Lung (tissue), 12 donors: ENCODE data around the gene RIN3. TPM values are rescaled to one million over a fixed set of nuclear protein-coding genes. Genes with fewer than 3 reads are reported as not detected.
A peak's percentile ranks its signal among the peaks of the same experiment; 100 is the strongest.

Experiments used
- ATAC-seq: fragments of 200-7000 bp; cut with Tn5 transposase; one replicate; pipeline ENCODE4 v1.9.1; 2020; ENCODE audit warnings: moderate number of reproducible peaks; ENCODE audit not compliant: insufficient read depth, low FRiP score
- DNase-seq, 3 donors: peaks; one replicate each; pipeline ENCODE4 v3.0.0-alpha.2; 2013 to 2017
- H3K27ac ChIP-seq, 2 donors: one replicate each; pipeline ENCODE4 v1.5.1; 2013; ENCODE audit warnings: mild to moderate bottlenecking in 2 of 2, moderate library complexity in 2 of 2, control low read depth in 1 of 2, inconsistent platforms in 1 of 2, low read depth in 1 of 2, low read length in 1 of 2
- H3K27me3 ChIP-seq, 3 donors: one replicate each; pipeline ENCODE4 v1.5.1; 2013; ENCODE audit warnings: low read length in 2 of 3; ENCODE audit not compliant: control insufficient read depth in 3 of 3, insufficient read depth in 3 of 3
- H3K36me3 ChIP-seq, 4 donors: one replicate each; pipeline ENCODE4 v1.5.1; 2013; ENCODE audit warnings: low read length in 4 of 4, mild to moderate bottlenecking in 1 of 4, moderate library complexity in 1 of 4; ENCODE audit not compliant: control insufficient read depth in 4 of 4, insufficient read depth in 4 of 4
- H3K4me1 ChIP-seq, 5 donors: one replicate each; pipeline ENCODE4 v1.5.1; 2013; ENCODE audit warnings: low read length in 5 of 5, mild to moderate bottlenecking in 2 of 5, moderate library complexity in 1 of 5; ENCODE audit not compliant: control insufficient read depth in 5 of 5, insufficient read depth in 5 of 5
- H3K4me3 ChIP-seq: one replicate; pipeline ENCODE4 v1.5.1; 2013; ENCODE audit warnings: mild to moderate bottlenecking, control low read depth, moderate library complexity
- H3K9ac ChIP-seq, 2 donors: one replicate each; pipeline ENCODE4 v1.5.1; 2013; ENCODE audit warnings: low read length in 2 of 2, control low read depth in 1 of 2; ENCODE audit not compliant: insufficient read depth in 1 of 2
- H3K9me3 ChIP-seq, 4 donors: one replicate each; pipeline ENCODE4 v1.5.1; 2013; ENCODE audit warnings: low read length in 3 of 4, mild to moderate bottlenecking in 1 of 4, moderate library complexity in 1 of 4; ENCODE audit not compliant: control insufficient read depth in 4 of 4, insufficient read depth in 3 of 4
- WGBS, 2 donors: extraction: QIAGEN DNeasy Blood & Tissue Kit; methylation state at CpG; one replicate each; pipeline ENCODE4 v1.1.7; 2013; 5-methylcytosine and 5-hydroxymethylcytosine counted together
- polyA plus RNA-seq, 2 donors: library from polyadenylated mRNA; stranded (reverse); fragments of 200-250 nt; gene quantifications; one replicate each; pipeline ENCODE4 v1.2.1, GENCODE V29; 2013
- total RNA-seq, 2 donors: library from RNA; depleted of rRNA in 1 of 2; stranded (reverse); fragments of >200 nt in 1 of 2; gene quantifications; one replicate each; pipeline ENCODE4 v1.2.1, GENCODE V29; 2014 to 2021
- TF ChIP-seq, protein P1 (sequence below): IDR thresholded peaks from 2 replicates; pipeline ENCODE4 v1.5.1; 2012; ENCODE audit warnings: mild to moderate bottlenecking; ENCODE audit errors: control extremely low read depth, extremely low read depth
- donor health status: control.
- donor health status: control.
- donor health status: Bipolar disorder and iron deficiency.
- donor health status: healthy.
- donor health status: DM: yes; HTN: yes; CAD: no.

RIN3 gene
- total and polyA plus RNA-seq, 4 donors: 19.3 to 55.5 (median 40.2) TPM

DNA sequence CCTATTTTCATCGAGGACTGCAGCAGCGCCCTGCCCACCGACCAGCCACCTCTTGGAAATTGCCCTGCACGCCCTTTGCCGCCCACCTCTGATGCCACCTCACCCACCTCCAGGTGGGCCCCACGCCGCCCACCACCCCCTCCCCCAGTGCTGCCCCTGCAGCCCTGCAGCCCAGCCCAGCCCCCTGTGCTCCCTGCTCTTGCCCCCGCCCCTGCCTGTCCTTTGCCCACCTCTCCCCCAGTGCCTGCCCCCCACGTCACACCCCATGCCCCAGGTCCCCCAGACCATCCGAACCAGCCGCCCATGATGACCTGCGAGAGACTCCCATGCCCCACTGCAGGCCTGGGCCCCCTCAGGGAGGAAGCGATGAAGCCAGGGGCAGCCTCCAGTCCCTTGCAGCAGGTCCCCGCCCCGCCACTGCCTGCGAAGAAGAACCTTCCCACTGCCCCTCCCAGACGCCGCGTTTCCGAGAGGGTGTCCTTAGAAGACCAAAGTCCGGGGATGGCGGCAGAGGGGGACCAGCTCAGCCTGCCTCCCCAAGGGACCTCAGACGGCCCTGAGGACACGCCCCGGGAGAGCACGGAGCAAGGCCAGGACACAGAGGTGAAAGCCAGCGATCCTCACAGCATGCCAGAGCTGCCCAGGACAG is 138.3 kb downstream of the RIN3 start:
- Histone ChIP-seq H3K9ac (no peak overlapping the region), H3K9me3 (no peaks in the 10 kb centered on the region), H3K4me1 (peaks cover 0 to 34% (median 7%) of the 10 kb centered on the region in 5 donors), H3K27me3 (no peaks in the 10 kb centered on the region), H3K4me3 (no peak overlapping the region), H3K36me3 (peaks cover 0 to 10% (median 5%) of the 10 kb centered on the region in 4 donors), H3K27ac (peak overlapping the region in 1 of 2 donors; percentile 90)
- WGBS, 2 donors: 30 to 71% methylated on average over 26 to 27 of the region's 27 CpGs
- no peak for DNase-seq
- no peak for ATAC-seq
- TF ChIP-seq, protein P1, sequence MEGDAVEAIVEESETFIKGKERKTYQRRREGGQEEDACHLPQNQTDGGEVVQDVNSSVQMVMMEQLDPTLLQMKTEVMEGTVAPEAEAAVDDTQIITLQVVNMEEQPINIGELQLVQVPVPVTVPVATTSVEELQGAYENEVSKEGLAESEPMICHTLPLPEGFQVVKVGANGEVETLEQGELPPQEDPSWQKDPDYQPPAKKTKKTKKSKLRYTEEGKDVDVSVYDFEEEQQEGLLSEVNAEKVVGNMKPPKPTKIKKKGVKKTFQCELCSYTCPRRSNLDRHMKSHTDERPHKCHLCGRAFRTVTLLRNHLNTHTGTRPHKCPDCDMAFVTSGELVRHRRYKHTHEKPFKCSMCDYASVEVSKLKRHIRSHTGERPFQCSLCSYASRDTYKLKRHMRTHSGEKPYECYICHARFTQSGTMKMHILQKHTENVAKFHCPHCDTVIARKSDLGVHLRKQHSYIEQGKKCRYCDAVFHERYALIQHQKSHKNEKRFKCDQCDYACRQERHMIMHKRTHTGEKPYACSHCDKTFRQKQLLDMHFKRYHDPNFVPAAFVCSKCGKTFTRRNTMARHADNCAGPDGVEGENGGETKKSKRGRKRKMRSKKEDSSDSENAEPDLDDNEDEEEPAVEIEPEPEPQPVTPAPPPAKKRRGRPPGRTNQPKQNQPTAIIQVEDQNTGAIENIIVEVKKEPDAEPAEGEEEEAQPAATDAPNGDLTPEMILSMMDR: no peak

DNA sequence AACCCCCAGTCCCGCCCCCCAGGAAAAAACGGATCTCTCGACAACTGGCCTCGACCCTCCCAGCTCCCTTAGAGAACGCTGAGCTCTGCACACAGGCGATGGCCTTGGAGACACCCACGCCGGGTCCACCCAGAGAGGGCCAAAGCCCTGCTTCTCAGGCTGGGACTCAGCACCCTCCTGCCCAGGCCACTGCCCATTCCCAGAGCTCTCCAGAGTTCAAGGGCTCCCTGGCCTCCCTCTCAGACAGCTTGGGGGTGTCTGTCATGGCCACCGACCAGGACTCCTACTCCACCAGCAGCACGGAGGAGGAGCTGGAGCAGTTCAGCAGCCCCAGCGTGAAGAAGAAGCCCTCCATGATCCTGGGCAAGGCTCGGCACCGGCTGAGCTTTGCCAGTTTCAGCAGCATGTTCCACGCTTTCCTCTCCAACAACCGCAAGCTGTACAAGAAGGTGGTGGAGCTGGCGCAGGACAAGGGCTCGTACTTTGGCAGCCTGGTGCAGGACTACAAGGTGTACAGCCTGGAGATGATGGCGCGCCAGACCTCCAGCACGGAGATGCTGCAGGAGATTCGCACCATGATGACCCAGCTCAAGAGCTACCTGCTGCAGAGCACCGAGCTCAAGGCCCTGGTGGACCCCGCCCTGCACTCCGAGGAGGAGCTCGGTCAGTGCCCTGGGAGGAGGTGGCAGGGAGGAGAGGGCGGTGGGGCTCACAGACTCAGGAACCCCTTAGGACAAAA is 139.0 kb downstream of the RIN3 start:
- Histone ChIP-seq H3K4me3 (peak overlapping the region; percentile 16), H3K27ac (peak overlapping the region in 1 of 2 donors; percentile 63), H3K9me3 (no peaks in the 10 kb centered on the region), H3K4me1 (peaks cover 0 to 36% (median 0%) of the 10 kb centered on the region in 5 donors), H3K27me3 (no peaks in the 10 kb centered on the region), H3K36me3 (peaks cover 0 to 10% (median 5%) of the 10 kb centered on the region in 4 donors), H3K9ac (no peak overlapping the region)
- TF ChIP-seq, protein P1: no peak
- 40 to 71% methylated on average over 25 to 26 of the region's 26 CpGs for WGBS, 2 donors
- no peak for DNase-seq
- ATAC-seq: no peak

DNA sequence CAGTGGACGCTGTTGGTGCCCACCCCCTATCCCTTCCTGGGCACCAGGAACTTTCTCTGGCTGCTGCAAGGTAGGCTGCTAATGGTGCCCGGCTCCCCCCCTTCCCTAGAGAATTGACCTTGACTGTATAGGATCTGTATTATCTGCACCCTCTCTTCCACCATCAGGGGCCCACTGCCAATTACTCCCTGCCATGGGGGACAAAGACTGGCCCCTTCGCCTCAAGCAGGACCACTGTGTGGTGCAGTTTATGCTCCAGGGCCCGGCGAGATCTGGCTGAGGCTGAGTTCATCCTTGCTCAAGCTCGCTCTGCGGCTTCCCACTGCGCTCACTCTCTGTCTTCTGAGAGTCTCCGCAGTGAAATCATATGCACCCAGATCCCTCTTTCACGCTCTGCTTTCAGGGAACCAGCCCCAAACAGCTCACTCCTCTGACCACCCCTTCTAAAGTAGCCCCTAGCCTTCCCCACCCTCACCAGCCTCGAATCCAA is 139.6 kb downstream of the RIN3 start:
- 34 to 68% methylated on average over 11 of the region's 11 CpGs for WGBS, 2 donors
- peak overlapping the region in 1 of 2 donors; percentile 18 for H3K27ac ChIP-seq
- no peaks in the 10 kb centered on the region for H3K27me3 ChIP-seq
- peaks cover 0 to 13% (median 5%) of the 10 kb centered on the region in 4 donors for H3K36me3 ChIP-seq
- H3K9ac ChIP-seq: no peak overlapping the region
- H3K4me3 ChIP-seq: no peak overlapping the region
- no peaks in the 10 kb centered on the region for H3K9me3 ChIP-seq
- ATAC-seq: no peak
- H3K4me1 ChIP-seq: peaks cover 0 to 34% (median 0%) of the 10 kb centered on the region in 5 donors
- TF ChIP-seq, protein P1: no peak
- no peak for DNase-seq
